Small intestine (tissue), 16 donors: ENCODE data around the gene CBR4. TPM values are rescaled to one million over a fixed set of nuclear protein-coding genes. Genes with fewer than 3 reads are reported as not detected.
A peak's percentile ranks its signal among the peaks of the same experiment; 100 is the strongest.

ENCODE experiments used
- DNase-seq, 2 donors: peaks; one replicate each; pipeline versions ENCODE4 v3.0.0 to v3.0.0-alpha.2; 2013
- FAIRE-seq: peaks from 2 replicates; lab custom pipeline; 2012; peaks lifted over from hg19 to GRCh38; lab: Jason Lieb, UNC
- H3K27ac ChIP-seq, 3 donors: one replicate each; pipeline ENCODE4 v1.5.1; 2013; ENCODE audit warnings: low read length in 2 of 3, mild to moderate bottlenecking in 2 of 3, control low read depth in 1 of 3, inconsistent platforms in 1 of 3, low read depth in 1 of 3, moderate library complexity in 1 of 3
- H3K27me3 ChIP-seq, 3 donors: one replicate each; pipeline ENCODE4 v1.6.1; 2013; ENCODE audit warnings: low read length in 3 of 3, inconsistent platforms in 1 of 3; ENCODE audit not compliant: control insufficient read depth in 3 of 3, insufficient read depth in 3 of 3
- H3K36me3 ChIP-seq, 3 donors: one replicate each; pipeline ENCODE4 v1.6.1; 2013; ENCODE audit warnings: low read length in 3 of 3, inconsistent platforms in 1 of 3, low read depth in 1 of 3, mild to moderate bottlenecking in 1 of 3, moderate library complexity in 1 of 3; ENCODE audit not compliant: control insufficient read depth in 3 of 3, insufficient read depth in 2 of 3
- H3K4me1 ChIP-seq, 3 donors: one replicate each; pipeline ENCODE4 v1.6.1; 2013; ENCODE audit warnings: low read length in 2 of 3, inconsistent platforms in 1 of 3, low read depth in 1 of 3, mild to moderate bottlenecking in 1 of 3, moderate library complexity in 1 of 3; ENCODE audit not compliant: control insufficient read depth in 3 of 3, insufficient read depth in 2 of 3
- H3K4me3 ChIP-seq, 3 donors: one replicate each; pipeline ENCODE4 v1.5.1; 2013; ENCODE audit warnings: low read length in 3 of 3, control low read depth in 1 of 3, inconsistent platforms in 1 of 3, low read depth in 1 of 3, mild to moderate bottlenecking in 1 of 3, moderate library complexity in 1 of 3
- H3K9me3 ChIP-seq, 2 donors: one replicate each; pipeline ENCODE4 v1.6.1; 2013; ENCODE audit warnings: low read depth in 1 of 2, low read length in 1 of 2; ENCODE audit not compliant: control insufficient read depth in 2 of 2, insufficient read depth in 1 of 2
- WGBS, 3 donors: extraction: QIAGEN DNeasy Blood & Tissue Kit; methylation state at CpG; one replicate each; pipeline ENCODE4 v1.1.7; 2013; 5-methylcytosine and 5-hydroxymethylcytosine counted together
- long read RNA-seq, 10 donors: transcript quantifications; one replicate each; lab custom pipeline, GENCODE V29; 2026
- polyA plus RNA-seq, 4 donors: library from polyadenylated mRNA; stranded (reverse) in 3 of 4; unstranded in 1 of 4; fragments of 200-250 nt in 3 of 4; fragments of 120-200 nt in 1 of 4; gene quantifications; one replicate each; pipeline versions ENCODE4 v1.2.1 to v1.2.3, GENCODE V29; 2013
- donor health status: healthy with polysubstance abuse.
- donor health status: control.
- donor health status: control.
- donor health status: Bipolar disorder and iron deficiency.
- donor health status: healthy.

The CBR4 gene
- polyA plus RNA-seq, result 10 to 100 TPM in 3 of 4 donors, 1 to 10 TPM in 1; 5.7 to 24.2 (median 11.3) TPM
- long read RNA-seq, donor 1, transcript CBR4-201 (5 exons, 3,443 nt), result major isoform, 7 of 32 reads
- long read RNA-seq, donor 1, partial matches to known transcripts, result 24 of 32 reads
- long read RNA-seq, donor 1, other reads (novel, unspliced or antisense), result 0 of 32 reads
- long read RNA-seq, donor 2, partial matches to known transcripts, result 0 of 3 reads
- long read RNA-seq, donor 2, other reads (novel, unspliced or antisense), result 0 of 3 reads
- long read RNA-seq, donor 3, partial matches to known transcripts, result 32 of 46 reads
- long read RNA-seq, donor 3, other reads (novel, unspliced or antisense), result 12 of 46 reads
- long read RNA-seq, donor 4, result 0 reads
- long read RNA-seq, donor 5, partial matches to known transcripts, result 6 of 7 reads
- long read RNA-seq, donor 5, other reads (novel, unspliced or antisense), result 0 of 7 reads
- long read RNA-seq, donor 6, partial matches to known transcripts, result 9 of 10 reads
- long read RNA-seq, donor 6, other reads (novel, unspliced or antisense), result 0 of 10 reads
- long read RNA-seq, donor 7, transcript CBR4-201 (5 exons, 3,443 nt), result major isoform, 19 of 21 reads
- long read RNA-seq, donor 7, partial matches to known transcripts, result 0 of 21 reads
- long read RNA-seq, donor 7, other reads (novel, unspliced or antisense), result 0 of 21 reads
- long read RNA-seq, donor 8, partial matches to known transcripts, result 0 of 6 reads
- long read RNA-seq, donor 8, other reads (novel, unspliced or antisense), result 6 of 6 reads
- long read RNA-seq, donor 9, partial matches to known transcripts, result 5 of 6 reads
- long read RNA-seq, donor 9, other reads (novel, unspliced or antisense), result 0 of 6 reads
- long read RNA-seq, donor 10, partial matches to known transcripts, result 21 of 25 reads
- long read RNA-seq, donor 10, other reads (novel, unspliced or antisense), result 0 of 25 reads

GRCh38 chr4:169010125-169011023, at the start of gene CBR4:
TSS of gene CBR4 (minus strand) at chr4:169010255. CDS start at chr4:169010089, 166 bp downstream.
- 0 to 1% (median 1%) methylated on average over 54 of the region's 54 CpGs for WGBS, 3 donors
- H3K4me3 ChIP-seq, result peak within 1 kb of the TSS; percentile 69 to 95 (median 76)
- peaks cover 0 to 15% (median 7%) of the 10 kb centered on the region in 3 donors for H3K4me1 ChIP-seq
- no peaks in the 10 kb centered on the region for H3K36me3 ChIP-seq
- peak within 1 kb of the TSS; percentile 92 to 99 (median 96) for H3K27ac ChIP-seq
- DNase-seq (peak; percentile 99 to 100), FAIRE-seq (peak; percentile 41)
- no peaks in the 10 kb centered on the region for H3K27me3 ChIP-seq
- no peaks in the 10 kb centered on the region for H3K9me3 ChIP-seq

- Histone ChIP-seq H3K27ac (peak overlapping the region in 1 of 3 donors; percentile 49), H3K4me1 (peaks cover 0 to 10% (median 0%) of the 10 kb centered on the region in 3 donors), H3K4me3 (no peak overlapping the region), H3K27me3 (no peaks in the 10 kb centered on the region), H3K36me3 (no peaks in the 10 kb centered on the region), H3K9me3 (no peaks in the 10 kb centered on the region)
- WGBS, 3 donors, result 68 to 88% (median 81%) methylated on average over 22 of the region's 22 CpGs
- no peak for DNase-seq
- FAIRE-seq, result no peak
Measured at GRCh38 chr4:169059306-169060211, 49.5 kb upstream of the CBR4 start.

- no peak for FAIRE-seq
- WGBS, 3 donors, result 84 to 86% (median 84%) methylated on average over 7 of the region's 7 CpGs
- no peaks in the 10 kb centered on the region for H3K9me3 ChIP-seq
- peaks cover 0 to 7% (median 0%) of the 10 kb centered on the region in 3 donors for H3K4me1 ChIP-seq
- no peak overlapping the region for H3K4me3 ChIP-seq
- no peak overlapping the region for H3K27ac ChIP-seq
- no peaks in the 10 kb centered on the region for H3K27me3 ChIP-seq
- no peaks in the 10 kb centered on the region for H3K36me3 ChIP-seq
- DNase-seq, result no peak
Measured at GRCh38 chr4:169058312-169058711, 48.3 kb upstream of the CBR4 start.

- H3K27ac ChIP-seq, result no peak overlapping the region
- no peaks in the 10 kb centered on the region for H3K27me3 ChIP-seq
- H3K36me3 ChIP-seq, result no peaks in the 10 kb centered on the region
- no peak overlapping the region for H3K4me3 ChIP-seq
- no peaks in the 10 kb centered on the region for H3K4me1 ChIP-seq
- DNase-seq (no peak), FAIRE-seq (no peak)
- H3K9me3 ChIP-seq, result no peaks in the 10 kb centered on the region
- 77 to 89% (median 89%) methylated on average over 6 of the region's 6 CpGs for WGBS, 3 donors
Measured at GRCh38 chr4:169054879-169055278, 44.8 kb upstream of the CBR4 start.

GRCh38 chr4:169052594-169052945, 42.5 kb upstream of the CBR4 start:
- FAIRE-seq (no peak), DNase-seq (no peak)
- 88 to 94% (median 93%) methylated on average over 6 of the region's 6 CpGs for WGBS, 3 donors
- no peak overlapping the region for H3K27ac ChIP-seq
- H3K4me1 ChIP-seq, result no peaks in the 10 kb centered on the region
- H3K4me3 ChIP-seq, result no peak overlapping the region
- no peaks in the 10 kb centered on the region for H3K9me3 ChIP-seq
- no peaks in the 10 kb centered on the region for H3K27me3 ChIP-seq
- no peaks in the 10 kb centered on the region for H3K36me3 ChIP-seq

GRCh38 chr4:169051761-169052593, 41.9 kb upstream of the CBR4 start:
- DNase-seq, result no peak
- no peaks in the 10 kb centered on the region for H3K27me3 ChIP-seq
- WGBS, 3 donors, result 78 to 82% (median 79%) methylated on average over 10 of the region's 10 CpGs
- FAIRE-seq, result no peak
- no peaks in the 10 kb centered on the region for H3K9me3 ChIP-seq
- no peak overlapping the region for H3K4me3 ChIP-seq
- no peaks in the 10 kb centered on the region for H3K4me1 ChIP-seq
- H3K27ac ChIP-seq, result no peak overlapping the region
- H3K36me3 ChIP-seq, result no peaks in the 10 kb centered on the region
